Heart left ventricle (tissue), 13 donors: Measurements from ENCODE around the gene WDFY3.

Experiments
- CTCF ChIP-seq, 12 donors: fragments of 200-600 bp; sonication (generic) in 4 of 12; IDR thresholded peaks; one replicate each; pipeline versions ENCODE4 v1.5.0 to v1.8.0; 2018 to 2022; ENCODE audit warnings: antibody characterized with exemption in 12 of 12, mild to moderate bottlenecking in 5 of 12
- POLR2A ChIP-seq, 2 donors: fragments of 450-650 bp; IDR thresholded peaks; one replicate each; pipeline ENCODE4 v1.6.1; 2017; ENCODE audit warnings: antibody characterized with exemption in 2 of 2, mild to moderate bottlenecking in 2 of 2, moderate library complexity in 2 of 2
- donor health status: ischemic (EF 13 %, LVEDD 7.1; RV severe dilation, severe dysfunction).
- donor health status: DM: no; HTN: yes; CAD: no.
- donor health status: DM: no; HTN: no; CAD: no.
- donor health status: ischemic (EF 25% LVEDD 6.9; RV normal size, moderate dysfunction).
- donor health status: ischemic (EF 25% LVEDD 5.7; RV mildly dilated, moderate dysfunction).
- donor health status: ischemic (EF 35%, LVEDD 5.7; RV mildly dilated, moderate dysfunction).
- donor health status: nonischemic (EF 11% LVEDD 7.7; RV severe dilation, severe dysfunction).
- donor health status: DM: yes; HTN: yes; CAD: no.
- donor health status: PGD.
- donor health status: ischemic (EF 29% LVEDD 5.4; RV normal size, mild dysfunction).
- donor health status: nonischemic (EF 23%, LVEDD 6.1; RV moderate dilation, normal function).

DNA sequence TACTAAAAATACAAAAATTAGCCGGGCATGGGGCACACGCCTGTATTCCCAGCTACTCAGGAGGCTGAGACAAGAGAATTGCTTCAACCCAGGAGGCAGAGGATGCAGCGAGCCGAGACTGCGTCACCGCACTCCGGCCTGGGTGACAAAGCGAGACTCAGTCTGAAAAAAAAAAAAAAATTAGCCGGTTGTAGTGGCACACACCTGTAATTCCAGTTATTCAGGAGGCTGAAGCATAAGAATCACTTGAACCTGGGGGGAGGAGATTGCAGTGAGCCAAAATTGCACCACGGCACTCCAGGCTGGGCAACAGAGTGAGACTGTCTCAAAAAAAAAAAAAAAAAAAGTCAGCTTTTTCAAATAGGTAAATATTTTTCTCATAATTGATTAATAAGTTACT, 71.9 kb downstream of the WDFY3 start:
- TF ChIP-seq POLR2A (IDR thresholded peaks at IDR 0.05) (no peak), CTCF (IDR thresholded peaks at IDR 0.05) (no peak)
